Stimulated activated CD4-positive, alpha-beta T cell treated with anti-CD3 and anti-CD28 coated beads, Interleukin-4, amount 100 ng/mL, for 48 hours (primary cell): ENCODE results near the gene FLNA.
"Not testable (repeated sequence)": the region's sequence is repeated elsewhere in the genome, so short reads cannot be mapped to it uniquely, and the experiment has no call there.

Experiments
- DNase-seq, 2 donors: peaks; one replicate each; pipeline ENCODE4 v3.0.0-alpha.2; 2020; ENCODE audit warnings: low read depth in 2 of 2

Gene FLNA

DNA sequence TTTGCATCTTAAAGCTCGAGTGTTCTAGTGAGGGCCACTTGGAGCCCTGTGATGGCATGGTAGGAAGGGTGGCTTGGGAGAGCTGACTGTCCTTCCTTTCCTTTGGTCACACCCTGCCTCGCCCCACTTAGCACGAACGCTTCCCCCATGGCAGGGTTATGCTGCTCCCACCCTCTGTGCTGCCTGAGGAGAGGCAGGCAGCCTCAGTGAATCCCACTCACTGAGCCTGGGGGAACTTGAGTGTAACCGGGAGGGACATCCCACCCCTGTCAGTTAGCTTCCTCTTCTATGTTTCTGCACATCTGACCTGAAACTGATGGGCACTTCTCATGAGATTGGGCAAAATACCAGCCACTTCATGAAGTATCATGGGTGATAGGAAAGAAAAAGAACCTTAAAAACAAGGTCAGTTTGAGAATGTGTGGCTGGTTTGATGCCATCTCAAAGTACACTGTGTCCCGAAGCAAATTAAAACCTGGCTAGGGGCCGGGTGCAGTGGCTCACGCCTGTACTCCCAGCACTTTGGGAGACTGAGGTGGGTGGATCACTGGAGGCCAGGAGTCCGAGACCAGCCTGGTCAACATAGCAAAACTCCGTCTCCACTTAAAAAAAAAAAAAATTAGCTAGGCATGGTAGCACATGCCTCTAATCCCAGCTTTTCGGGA, 68.8 kb downstream of the FLNA start:
- no peak for DNase-seq

GRCh38 chrX:154304846-154305245, 69.6 kb downstream of the FLNA start:
- DNase-seq: no peak

GRCh38 chrX:154303476-154303875, 71.0 kb downstream of the FLNA start:
- no peak for DNase-seq

DNA sequence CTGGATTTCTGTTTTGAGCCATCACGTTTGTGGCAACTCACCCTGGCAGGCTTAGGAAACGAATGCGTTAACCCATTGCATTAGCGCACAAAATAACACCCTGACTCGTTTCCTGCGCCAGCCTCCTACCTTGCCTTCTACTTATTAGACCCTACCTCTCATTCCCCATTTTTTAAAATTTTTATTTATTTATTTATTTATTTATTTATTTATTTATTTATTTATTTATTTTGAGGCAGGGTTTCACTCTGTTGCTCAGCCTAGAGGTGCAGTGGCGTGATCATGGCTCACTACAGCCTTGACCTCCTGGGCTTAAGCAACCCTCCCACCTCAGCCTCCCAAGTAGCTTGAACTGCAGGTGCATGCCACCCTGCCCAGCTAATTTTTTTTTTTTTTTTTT, 71.4 kb downstream of the FLNA start:
- not testable (repeated sequence) for DNase-seq

- no peak for DNase-seq
Measured at GRCh38 chrX:154300816-154301215, 73.6 kb downstream of the FLNA start.
